HepG2 (cell line): Measurements from ENCODE around the gene INTU.

Experiments used
- EP300 ChIP-seq, 3 experiments: sonication (generic) in 1 of 3; formaldehyde crosslinking in 1 of 3; IDR thresholded peaks; 2 replicates each; pipeline versions ENCODE4 v1.5.1 to v1.6.1; 2011 to 2020; ENCODE audit warnings: low read depth in 2 of 3, low read length in 2 of 3, borderline replicate concordance in 1 of 3, improper control_type of control experiment in 1 of 3, mild to moderate bottlenecking in 1 of 3, missing genetic modification reagents in 1 of 3, moderate library complexity in 1 of 3
- HCFC1 ChIP-seq: fragments of 150-350 bp; IDR thresholded peaks from 2 replicates; pipeline ENCODE4 v1.6.1; 2014; ENCODE audit warnings: low read depth, low read length
- KDM1A ChIP-seq: IDR thresholded peaks from 2 replicates; pipeline ENCODE4 v1.6.1; 2016; ENCODE audit warnings: missing compliant biosample characterization
- KLF13 ChIP-seq: sonication (generic); formaldehyde crosslinking; IDR thresholded peaks from 2 replicates; pipeline ENCODE4 v1.4.0; 2020; ENCODE audit warnings: mild to moderate bottlenecking, missing genetic modification reagents
- SNRNP70 ChIP-seq: fragments of 200-400 bp; formaldehyde crosslinking; IDR thresholded peaks from 2 replicates; pipeline ENCODE4 v1.6.1; 2017; ENCODE audit warnings: mild to moderate bottlenecking, low read depth, low read length, moderate library complexity
- TAF1 ChIP-seq: sonication (generic); formaldehyde crosslinking; IDR thresholded peaks from 2 replicates; pipeline ENCODE4 v1.4.0; 2020; ENCODE audit warnings: missing genetic modification reagents
- ZNF234 ChIP-seq: sonication (generic); formaldehyde crosslinking; conservative IDR thresholded peaks from 2 replicates; pipeline ENCODE4 v1.5.1; 2020; ENCODE audit warnings: mild to moderate bottlenecking, missing genetic modification reagents
- TF ChIP-seq, protein P1 (sequence below): sonication (generic); formaldehyde crosslinking; IDR thresholded peaks from 2 replicates; pipeline ENCODE4 v1.5.1; 2020; ENCODE audit warnings: mild to moderate bottlenecking, missing genetic modification reagents
- TF ChIP-seq, protein P2 (sequence below): sonication (generic); formaldehyde crosslinking; IDR thresholded peaks from 2 replicates; pipeline ENCODE4 v1.4.0; 2020; ENCODE audit warnings: missing genetic modification reagents

DNA sequence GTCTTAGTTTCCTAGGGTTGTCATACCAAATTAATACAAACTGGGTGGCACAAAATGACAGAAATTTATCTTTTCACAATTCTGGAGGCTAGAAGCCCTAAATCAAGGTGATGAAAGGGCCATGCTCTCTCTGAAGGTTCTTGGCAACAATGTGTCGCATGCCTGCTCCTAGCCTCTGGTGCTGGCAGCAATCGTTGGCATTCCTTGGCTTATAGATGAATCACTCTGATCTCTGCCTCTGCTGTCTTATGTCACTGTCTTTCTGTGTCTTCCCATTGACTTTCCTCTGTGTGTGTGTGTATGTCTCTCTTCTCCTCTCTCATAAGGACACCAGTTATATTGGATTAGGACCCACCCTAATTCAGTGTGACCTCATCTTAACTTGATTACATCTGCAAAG is 15.9 kb upstream of the INTU start:
- TF ChIP-seq HCFC1 (no peak), KDM1A (CRISPR knock-in tag) (no peak), ZNF234 (CRISPR knock-in tag) (no peak), SNRNP70 (no peak), KLF13 (CRISPR knock-in tag) (no peak), EP300 (IDR thresholded peaks at IDR 0.05; ENCODE audit: low read depth in 2 of 2, low read length in 2 of 2) (no peak), EP300 (CRISPR knock-in tag; IDR thresholded peaks at IDR 0.05; ENCODE audit: borderline replicate concordance) (no peak), TAF1 (CRISPR knock-in tag) (no peak)
- TF ChIP-seq, protein P1, sequence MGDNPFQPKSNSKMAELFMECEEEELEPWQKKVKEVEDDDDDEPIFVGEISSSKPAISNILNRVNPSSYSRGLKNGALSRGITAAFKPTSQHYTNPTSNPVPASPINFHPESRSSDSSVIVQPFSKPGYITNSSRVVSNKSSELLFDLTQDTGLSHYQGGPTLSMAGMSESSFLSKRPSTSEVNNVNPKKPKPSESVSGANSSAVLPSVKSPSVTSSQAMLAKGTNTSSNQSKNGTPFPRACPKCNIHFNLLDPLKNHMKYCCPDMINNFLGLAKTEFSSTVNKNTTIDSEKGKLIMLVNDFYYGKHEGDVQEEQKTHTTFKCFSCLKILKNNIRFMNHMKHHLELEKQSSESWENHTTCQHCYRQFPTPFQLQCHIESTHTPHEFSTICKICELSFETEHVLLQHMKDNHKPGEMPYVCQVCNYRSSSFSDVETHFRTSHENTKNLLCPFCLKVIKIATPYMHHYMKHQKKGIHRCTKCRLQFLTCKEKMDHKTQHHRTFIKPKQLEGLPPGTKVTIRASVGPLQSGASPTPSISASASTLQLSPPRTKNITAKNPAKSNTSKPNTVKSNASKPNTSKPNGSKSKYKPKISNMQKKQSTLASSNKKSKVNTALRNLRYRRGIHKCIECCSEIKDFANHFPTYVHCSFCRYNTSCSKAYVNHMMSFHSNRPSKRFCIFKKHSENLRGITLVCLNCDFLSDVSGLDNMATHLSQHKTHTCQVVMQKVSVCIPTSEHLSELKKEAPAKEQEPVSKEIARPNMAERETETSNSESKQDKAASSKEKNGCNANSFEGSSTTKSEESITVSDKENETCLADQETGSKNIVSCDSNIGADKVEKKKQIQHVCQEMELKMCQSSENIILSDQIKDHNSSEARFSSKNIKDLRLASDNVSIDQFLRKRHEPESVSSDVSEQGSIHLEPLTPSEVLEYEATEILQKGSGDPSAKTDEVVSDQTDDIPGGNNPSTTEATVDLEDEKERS (CRISPR knock-in tag), result no peak
- TF ChIP-seq, protein P2, sequence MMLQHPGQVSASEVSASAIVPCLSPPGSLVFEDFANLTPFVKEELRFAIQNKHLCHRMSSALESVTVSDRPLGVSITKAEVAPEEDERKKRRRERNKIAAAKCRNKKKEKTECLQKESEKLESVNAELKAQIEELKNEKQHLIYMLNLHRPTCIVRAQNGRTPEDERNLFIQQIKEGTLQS, result no peak
